IPS-20b (cell line): ENCODE measurements around the gene OTUD1.

Experiments
- H3K27ac ChIP-seq: one replicate; pipeline ENCODE4 v1.5.1; 2013; ENCODE audit warnings: low read length
- H3K27me3 ChIP-seq: 2 replicates; pipeline ENCODE4 v1.6.1; 2013; ENCODE audit warnings: mild to moderate bottlenecking, low read length, inconsistent platforms; ENCODE audit not compliant: insufficient read depth
- H3K36me3 ChIP-seq: 2 replicates; pipeline ENCODE4 v1.6.1; 2013; ENCODE audit warnings: low read depth, mild to moderate bottlenecking, inconsistent platforms, low read length, moderate library complexity; ENCODE audit not compliant: insufficient read depth
- H3K4me1 ChIP-seq: 2 replicates; pipeline ENCODE4 v1.6.1; 2013; ENCODE audit warnings: mild to moderate bottlenecking, control low read depth, inconsistent platforms, low read length, moderate library complexity; ENCODE audit not compliant: insufficient read depth
- H3K4me3 ChIP-seq: 2 replicates; pipeline ENCODE4 v1.5.1; 2013; ENCODE audit warnings: mild to moderate bottlenecking, low read length, inconsistent platforms
- H3K9ac ChIP-seq: 2 replicates; pipeline ENCODE4 v1.6.1; 2013; ENCODE audit warnings: low read depth, mild to moderate bottlenecking, inconsistent platforms, low read length, moderate library complexity
- H3K9me3 ChIP-seq: 2 replicates; pipeline ENCODE4 v1.6.1; 2013; ENCODE audit warnings: mild to moderate bottlenecking, low read depth, low read length, inconsistent platforms; ENCODE audit not compliant: insufficient read depth

The OTUD1 gene

GRCh38 chr10:23405540-23405939 is 33.3 kb upstream of the OTUD1 start:
- Histone ChIP-seq H3K36me3 (no peaks in the 10 kb centered on the region), H3K9ac (no peak overlapping the region), H3K4me3 (no peak overlapping the region)

GRCh38 chr10:23406409-23406808 is 32.5 kb upstream of the OTUD1 start:
- H3K4me3 ChIP-seq, result no peak overlapping the region
- no peak overlapping the region for H3K27ac ChIP-seq
- no peaks in the 10 kb centered on the region for H3K9me3 ChIP-seq
- H3K27me3 ChIP-seq, result no peaks in the 10 kb centered on the region
- H3K36me3 ChIP-seq, result no peaks in the 10 kb centered on the region
- H3K4me1 ChIP-seq, result no peaks in the 10 kb centered on the region; the same call in none of the 2 replicates
- no peak overlapping the region for H3K9ac ChIP-seq

More at GRCh38 chr10:23405540-23405939, 33.3 kb upstream of the OTUD1 start:
- no peaks in the 10 kb centered on the region; the same call in none of the 2 replicates for H3K4me1 ChIP-seq
- H3K27ac ChIP-seq, result no peak overlapping the region
- no peaks in the 10 kb centered on the region for H3K9me3 ChIP-seq
- no peaks in the 10 kb centered on the region for H3K27me3 ChIP-seq

- no peak overlapping the region for H3K9ac ChIP-seq
- H3K4me3 ChIP-seq, result no peak overlapping the region
- no peaks in the 10 kb centered on the region; the same call in none of the 2 replicates for H3K4me1 ChIP-seq
- no peaks in the 10 kb centered on the region for H3K9me3 ChIP-seq
- H3K36me3 ChIP-seq, result no peaks in the 10 kb centered on the region
- no peaks in the 10 kb centered on the region for H3K27me3 ChIP-seq
- no peak overlapping the region for H3K27ac ChIP-seq
These were observed 30.4 kb upstream of the OTUD1 start for GRCh38 chr10:23408330-23408976.

- Histone ChIP-seq H3K9me3 (no peaks in the 10 kb centered on the region), H3K9ac (no peak overlapping the region)
These were observed 26.7 kb upstream of the OTUD1 start for GRCh38 chr10:23412223-23412622.

GRCh38 chr10:23413629-23414089 is 25.2 kb upstream of the OTUD1 start:
- Histone ChIP-seq H3K4me1 (peaks cover 14% of the 10 kb centered on the region), H3K27ac (no peak overlapping the region), H3K27me3 (no peaks in the 10 kb centered on the region), H3K9me3 (no peaks in the 10 kb centered on the region), H3K4me3 (no peak overlapping the region), H3K36me3 (no peaks in the 10 kb centered on the region), H3K9ac (no peak overlapping the region)

More at GRCh38 chr10:23412223-23412622, 26.7 kb upstream of the OTUD1 start:
- Histone ChIP-seq H3K36me3 (no peaks in the 10 kb centered on the region), H3K4me1 (peaks cover 3% of the 10 kb centered on the region), H3K4me3 (no peak overlapping the region), H3K27me3 (no peaks in the 10 kb centered on the region), H3K27ac (no peak overlapping the region)

- peaks cover 21% of the 10 kb centered on the region for H3K4me1 ChIP-seq
These were observed 24.2 kb upstream of the OTUD1 start for GRCh38 chr10:23414658-23415057.

GRCh38 chr10:23417254-23417653 is 21.6 kb upstream of the OTUD1 start:
- Histone ChIP-seq H3K4me3 (no peak overlapping the region), H3K27me3 (no peaks in the 10 kb centered on the region), H3K4me1 (peaks cover 21% of the 10 kb centered on the region), H3K9ac (peak overlapping the region; percentile 23; the same call in 1 of the 2 replicates), H3K27ac (no peak overlapping the region), H3K36me3 (no peaks in the 10 kb centered on the region), H3K9me3 (no peaks in the 10 kb centered on the region)

More at GRCh38 chr10:23414658-23415057, 24.2 kb upstream of the OTUD1 start:
- H3K36me3 ChIP-seq, result no peaks in the 10 kb centered on the region
- no peak overlapping the region for H3K27ac ChIP-seq
- no peak overlapping the region for H3K4me3 ChIP-seq
- H3K9ac ChIP-seq, result no peak overlapping the region
- no peaks in the 10 kb centered on the region for H3K9me3 ChIP-seq
- no peaks in the 10 kb centered on the region for H3K27me3 ChIP-seq

- Histone ChIP-seq H3K4me3 (peak overlapping the region; percentile 25; the same call in 1 of the 2 replicates), H3K9me3 (no peaks in the 10 kb centered on the region), H3K4me1 (peaks cover 21% of the 10 kb centered on the region), H3K9ac (peak overlapping the region; percentile 56; the same call in 1 of the 2 replicates), H3K27ac (peak overlapping the region; percentile 10), H3K36me3 (no peaks in the 10 kb centered on the region), H3K27me3 (no peaks in the 10 kb centered on the region)
These were observed 20.7 kb upstream of the OTUD1 start for GRCh38 chr10:23418051-23418681.

- Histone ChIP-seq H3K9me3 (no peaks in the 10 kb centered on the region), H3K4me3 (peak overlapping the region; percentile 25; the same call in 1 of the 2 replicates), H3K27ac (peak overlapping the region; percentile 10), H3K9ac (peak overlapping the region; percentile 56; the same call in 1 of the 2 replicates), H3K36me3 (no peaks in the 10 kb centered on the region), H3K27me3 (no peaks in the 10 kb centered on the region), H3K4me1 (peaks cover 21% of the 10 kb centered on the region)
These were observed 19.7 kb upstream of the OTUD1 start for GRCh38 chr10:23419201-23419600.

- no peak overlapping the region for H3K4me3 ChIP-seq
- no peaks in the 10 kb centered on the region for H3K9me3 ChIP-seq
- H3K27ac ChIP-seq, result no peak overlapping the region
- H3K4me1 ChIP-seq, result peaks cover 18% of the 10 kb centered on the region
- no peak overlapping the region for H3K9ac ChIP-seq
- H3K27me3 ChIP-seq, result no peaks in the 10 kb centered on the region
- no peaks in the 10 kb centered on the region for H3K36me3 ChIP-seq
These were observed 19.1 kb upstream of the OTUD1 start for GRCh38 chr10:23419655-23420329.

- Histone ChIP-seq H3K36me3 (no peaks in the 10 kb centered on the region), H3K27ac (no peak overlapping the region), H3K4me3 (no peak overlapping the region), H3K27me3 (no peaks in the 10 kb centered on the region), H3K9me3 (no peaks in the 10 kb centered on the region), H3K4me1 (peaks cover 18% of the 10 kb centered on the region), H3K9ac (no peak overlapping the region)
These were observed 17.5 kb upstream of the OTUD1 start for GRCh38 chr10:23421397-23421796.
